Uterus (tissue), 4 donors: Measurements from ENCODE around the gene FRK. TPM values are rescaled to one million over a fixed set of nuclear protein-coding genes. Genes with fewer than 3 reads are reported as not detected.
"Not testable (repeated sequence)": the region's sequence is repeated elsewhere in the genome, so short reads cannot be mapped to it uniquely, and the experiment has no call there.

Experiments used
- DNase-seq, 2 donors: peaks; one replicate each; pipeline ENCODE4 v3.0.0-alpha.2; 2019 to 2020
- H3K27ac ChIP-seq, 2 donors: fragments of 200-600 bp; sonication (generic); 1 replicate in 1 of 2; 2 replicates in 1 of 2; pipeline ENCODE4 v1.5.1; 2016 to 2018
- H3K27me3 ChIP-seq, 2 donors: fragments of 200-600 bp; sonication (generic); one replicate each; pipeline ENCODE4 v1.5.1; 2018 to 2019; ENCODE audit warnings: control low read depth in 1 of 2
- H3K36me3 ChIP-seq, 2 donors: fragments of 200-600 bp; sonication (generic); one replicate each; pipeline ENCODE4 v1.5.1; 2019; ENCODE audit warnings: control low read depth in 1 of 2
- H3K4me1 ChIP-seq, 2 donors: fragments of 200-600 bp; sonication (generic); one replicate each; pipeline ENCODE4 v1.5.1; 2018 to 2019; ENCODE audit warnings: control low read depth in 1 of 2
- H3K4me3 ChIP-seq, 2 donors: fragments of 200-600 bp; sonication (generic); 1 replicate in 1 of 2; 2 replicates in 1 of 2; pipeline ENCODE4 v1.5.1; 2018 to 2019; ENCODE audit warnings: mild to moderate bottlenecking in 1 of 2
- H3K9me3 ChIP-seq, 2 donors: fragments of 200-600 bp; sonication (generic); one replicate each; pipeline ENCODE4 v1.5.1; 2019; ENCODE audit warnings: control low read depth in 1 of 2
- CTCF ChIP-seq, 4 experiments: fragments of 200-600 bp in 2 of 4; fragments of 450-650 bp in 2 of 4; sonication (generic) in 2 of 4; IDR thresholded peaks; one replicate each; pipeline ENCODE4 v1.5.1; 2016 to 2019; ENCODE audit warnings: antibody characterized with exemption in 4 of 4, mild to moderate bottlenecking in 2 of 4, moderate library complexity in 1 of 4
- POLR2A ChIP-seq, 2 donors: fragments of 450-650 bp; IDR thresholded peaks; one replicate each; pipeline ENCODE4 v1.6.1; 2016; ENCODE audit warnings: antibody characterized with exemption in 2 of 2, mild to moderate bottlenecking in 1 of 2, moderate library complexity in 1 of 2
- intact Hi-C: fragments of 100-400 bp; cut with DNase I; formaldehyde crosslinking; loops from one replicate; pipeline ENCODE4 v1.15.1; 2023; ENCODE audit warnings: low total_unique reads
- total RNA-seq, 4 donors: library from RNA; depleted of rRNA in 3 of 4; stranded (reverse); fragments of >200 nt in 3 of 4; gene quantifications; one replicate each; pipeline versions ENCODE4 v1.1.0 to v1.2.4, GENCODE V29; 2014 to 2023
- donor health status: DM: yes; HTN: yes; CAD: no.

The FRK gene
- total RNA-seq, 4 donors from 2014 or later: 1.8 to 8.2 (median 2.3) TPM

GRCh38 chr6:115969207-115969929 lies 91.3 kb downstream of the FRK start:
- Histone ChIP-seq H3K27me3 (no peaks in the 10 kb centered on the region), H3K9me3 (no peaks in the 10 kb centered on the region), H3K4me1 (no peaks in the 10 kb centered on the region), H3K4me3 (no peak overlapping the region), H3K36me3 (no peaks in the 10 kb centered on the region), H3K27ac (no peak overlapping the region)
- DNase-seq: no peak
- intact Hi-C loops: no loop called here
- TF ChIP-seq CTCF (IDR thresholded peaks at IDR 0.05) (no peak), POLR2A (IDR thresholded peaks at IDR 0.05) (no peak)

- H3K4me1 ChIP-seq, intact Hi-C loops, H3K27me3 ChIP-seq, H3K36me3 ChIP-seq, DNase-seq, H3K9me3 ChIP-seq, H3K27ac ChIP-seq, H3K4me3 ChIP-seq: not testable (repeated sequence)
These were observed 100.4 kb downstream of the FRK start for GRCh38 chr6:115960286-115960685.

GRCh38 chr6:115958958-115959357 lies 101.7 kb downstream of the FRK start:
- Histone ChIP-seq H3K27me3 (no peaks in the 10 kb centered on the region), H3K4me1 (no peaks in the 10 kb centered on the region), H3K4me3 (no peak overlapping the region), H3K36me3 (no peaks in the 10 kb centered on the region), H3K27ac (no peak overlapping the region), H3K9me3 (no peaks in the 10 kb centered on the region)
- no peak for TF ChIP-seq POLR2A (IDR thresholded peaks at IDR 0.05)
- no peak for TF ChIP-seq CTCF (IDR thresholded peaks at IDR 0.05)
- no peak for DNase-seq
- intact Hi-C loops: no loop called here

GRCh38 chr6:115954740-115955139 lies 106.0 kb downstream of the FRK start:
- Histone ChIP-seq H3K27ac (no peak overlapping the region), H3K9me3 (no peaks in the 10 kb centered on the region), H3K4me1 (no peaks in the 10 kb centered on the region), H3K36me3 (no peaks in the 10 kb centered on the region), H3K4me3 (no peak overlapping the region), H3K27me3 (no peaks in the 10 kb centered on the region)
- TF ChIP-seq CTCF (IDR thresholded peaks at IDR 0.05) (no peak), POLR2A (IDR thresholded peaks at IDR 0.05) (no peak)
- intact Hi-C loops: no loop called here
- no peak for DNase-seq

GRCh38 chr6:115948751-115949150 lies 111.9 kb downstream of the FRK start:
- Histone ChIP-seq H3K27me3 (no peaks in the 10 kb centered on the region), H3K36me3 (no peaks in the 10 kb centered on the region), H3K9me3 (no peaks in the 10 kb centered on the region), H3K4me1 (no peaks in the 10 kb centered on the region), H3K27ac (no peak overlapping the region), H3K4me3 (no peak overlapping the region)
- TF ChIP-seq POLR2A (IDR thresholded peaks at IDR 0.05) (no peak), CTCF (IDR thresholded peaks at IDR 0.05) (no peak)
- intact Hi-C loops: no loop called here
- DNase-seq: no peak
